ENCODE data around the gene CELSR1.

DNA sequence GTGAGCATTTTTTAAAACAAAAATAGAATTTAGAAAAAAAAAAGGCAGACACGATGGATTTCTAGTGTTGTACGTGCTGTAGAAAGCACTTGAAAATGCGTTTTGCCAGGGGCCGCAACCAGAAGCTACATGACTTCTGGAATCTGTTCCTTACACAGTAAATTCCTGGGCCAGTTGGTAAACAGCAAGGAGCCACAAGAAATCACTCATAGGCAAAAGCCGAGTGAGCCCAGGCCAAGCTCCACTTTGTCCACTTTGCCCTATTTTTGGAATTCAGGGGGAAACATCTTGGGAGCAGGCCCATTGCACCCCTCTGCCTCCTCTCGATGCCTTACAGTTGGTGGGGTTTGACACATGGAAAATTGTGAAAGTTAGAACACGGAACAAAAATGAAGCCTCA, 4.1 kb upstream of the CELSR1 start:
- no peak for TF ChIP-seq EZH2 (IDR thresholded peaks at IDR 0.05; ENCODE audit: low read depth)
- TF ChIP-seq, protein P1, sequence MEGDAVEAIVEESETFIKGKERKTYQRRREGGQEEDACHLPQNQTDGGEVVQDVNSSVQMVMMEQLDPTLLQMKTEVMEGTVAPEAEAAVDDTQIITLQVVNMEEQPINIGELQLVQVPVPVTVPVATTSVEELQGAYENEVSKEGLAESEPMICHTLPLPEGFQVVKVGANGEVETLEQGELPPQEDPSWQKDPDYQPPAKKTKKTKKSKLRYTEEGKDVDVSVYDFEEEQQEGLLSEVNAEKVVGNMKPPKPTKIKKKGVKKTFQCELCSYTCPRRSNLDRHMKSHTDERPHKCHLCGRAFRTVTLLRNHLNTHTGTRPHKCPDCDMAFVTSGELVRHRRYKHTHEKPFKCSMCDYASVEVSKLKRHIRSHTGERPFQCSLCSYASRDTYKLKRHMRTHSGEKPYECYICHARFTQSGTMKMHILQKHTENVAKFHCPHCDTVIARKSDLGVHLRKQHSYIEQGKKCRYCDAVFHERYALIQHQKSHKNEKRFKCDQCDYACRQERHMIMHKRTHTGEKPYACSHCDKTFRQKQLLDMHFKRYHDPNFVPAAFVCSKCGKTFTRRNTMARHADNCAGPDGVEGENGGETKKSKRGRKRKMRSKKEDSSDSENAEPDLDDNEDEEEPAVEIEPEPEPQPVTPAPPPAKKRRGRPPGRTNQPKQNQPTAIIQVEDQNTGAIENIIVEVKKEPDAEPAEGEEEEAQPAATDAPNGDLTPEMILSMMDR (conservative IDR thresholded peaks at IDR 0.05), result no peak
